ENCODE measurements around the gene TGFB2.

DNA sequence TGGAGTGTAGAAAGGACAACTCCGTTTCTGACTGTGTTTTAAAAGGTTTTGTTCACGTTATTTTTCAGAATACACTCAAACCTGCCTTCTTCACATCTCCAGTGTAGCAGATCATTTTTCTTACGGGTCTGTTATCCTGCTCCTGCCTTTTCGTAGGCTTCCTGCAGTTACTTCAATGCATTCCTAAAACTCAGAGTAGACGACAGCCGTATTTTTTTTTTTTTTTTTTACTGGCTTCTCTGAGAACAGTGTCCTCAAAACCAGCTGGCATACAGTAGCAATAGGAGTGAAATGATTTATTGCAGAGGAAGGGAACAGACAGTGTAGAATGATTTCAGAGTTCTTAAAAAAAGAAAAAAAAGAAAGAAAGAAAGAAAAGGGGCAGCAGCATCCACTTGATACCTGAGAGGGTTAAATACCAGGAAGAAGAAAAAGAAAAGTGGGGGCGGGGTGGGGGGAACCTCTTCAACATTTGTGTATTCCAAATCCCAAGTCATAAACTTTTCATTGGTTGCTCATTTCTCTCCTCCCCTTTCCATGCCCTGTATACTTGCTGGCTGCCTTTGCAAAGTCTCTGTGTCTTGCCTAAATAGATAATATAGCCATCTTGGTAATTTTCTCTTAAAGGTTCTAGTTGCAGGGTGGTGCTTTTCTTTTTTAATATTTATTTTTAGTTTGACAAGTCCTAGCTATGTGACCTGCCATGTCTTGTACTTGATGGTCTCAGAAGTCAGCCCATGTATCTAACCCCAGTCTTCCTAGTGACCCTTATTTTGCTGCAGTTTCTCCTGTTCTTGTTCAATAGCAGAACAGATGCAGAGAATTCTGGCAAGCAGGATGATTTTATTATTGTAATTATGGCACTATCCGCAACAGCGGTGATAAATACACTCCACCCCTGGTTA is 2.8 kb downstream of the TGFB2 start:
- TF ChIP-seq, protein P1, sequence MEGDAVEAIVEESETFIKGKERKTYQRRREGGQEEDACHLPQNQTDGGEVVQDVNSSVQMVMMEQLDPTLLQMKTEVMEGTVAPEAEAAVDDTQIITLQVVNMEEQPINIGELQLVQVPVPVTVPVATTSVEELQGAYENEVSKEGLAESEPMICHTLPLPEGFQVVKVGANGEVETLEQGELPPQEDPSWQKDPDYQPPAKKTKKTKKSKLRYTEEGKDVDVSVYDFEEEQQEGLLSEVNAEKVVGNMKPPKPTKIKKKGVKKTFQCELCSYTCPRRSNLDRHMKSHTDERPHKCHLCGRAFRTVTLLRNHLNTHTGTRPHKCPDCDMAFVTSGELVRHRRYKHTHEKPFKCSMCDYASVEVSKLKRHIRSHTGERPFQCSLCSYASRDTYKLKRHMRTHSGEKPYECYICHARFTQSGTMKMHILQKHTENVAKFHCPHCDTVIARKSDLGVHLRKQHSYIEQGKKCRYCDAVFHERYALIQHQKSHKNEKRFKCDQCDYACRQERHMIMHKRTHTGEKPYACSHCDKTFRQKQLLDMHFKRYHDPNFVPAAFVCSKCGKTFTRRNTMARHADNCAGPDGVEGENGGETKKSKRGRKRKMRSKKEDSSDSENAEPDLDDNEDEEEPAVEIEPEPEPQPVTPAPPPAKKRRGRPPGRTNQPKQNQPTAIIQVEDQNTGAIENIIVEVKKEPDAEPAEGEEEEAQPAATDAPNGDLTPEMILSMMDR (conservative IDR thresholded peaks at IDR 0.05), result no peak
- TF ChIP-seq ZFX (IDR thresholded peaks at IDR 0.05), result no peak
